GM08714 (cell line): ENCODE measurements around the gene KLHDC4.

Experiments
- H3K4me3 ChIP-seq: fragments of 200-500 bp; sonication (Bioruptor generic); 2 replicates; pipeline ENCODE4 v1.5.1; 2014; ENCODE audit warnings: mild to moderate bottlenecking, low read length, inconsistent platforms
- ZNF274 ChIP-seq: IDR thresholded peaks from 2 replicates; pipeline ENCODE4 v1.6.1; 2012; ENCODE audit warnings: mild to moderate bottlenecking, low read depth, low read length

The KLHDC4 gene

DNA sequence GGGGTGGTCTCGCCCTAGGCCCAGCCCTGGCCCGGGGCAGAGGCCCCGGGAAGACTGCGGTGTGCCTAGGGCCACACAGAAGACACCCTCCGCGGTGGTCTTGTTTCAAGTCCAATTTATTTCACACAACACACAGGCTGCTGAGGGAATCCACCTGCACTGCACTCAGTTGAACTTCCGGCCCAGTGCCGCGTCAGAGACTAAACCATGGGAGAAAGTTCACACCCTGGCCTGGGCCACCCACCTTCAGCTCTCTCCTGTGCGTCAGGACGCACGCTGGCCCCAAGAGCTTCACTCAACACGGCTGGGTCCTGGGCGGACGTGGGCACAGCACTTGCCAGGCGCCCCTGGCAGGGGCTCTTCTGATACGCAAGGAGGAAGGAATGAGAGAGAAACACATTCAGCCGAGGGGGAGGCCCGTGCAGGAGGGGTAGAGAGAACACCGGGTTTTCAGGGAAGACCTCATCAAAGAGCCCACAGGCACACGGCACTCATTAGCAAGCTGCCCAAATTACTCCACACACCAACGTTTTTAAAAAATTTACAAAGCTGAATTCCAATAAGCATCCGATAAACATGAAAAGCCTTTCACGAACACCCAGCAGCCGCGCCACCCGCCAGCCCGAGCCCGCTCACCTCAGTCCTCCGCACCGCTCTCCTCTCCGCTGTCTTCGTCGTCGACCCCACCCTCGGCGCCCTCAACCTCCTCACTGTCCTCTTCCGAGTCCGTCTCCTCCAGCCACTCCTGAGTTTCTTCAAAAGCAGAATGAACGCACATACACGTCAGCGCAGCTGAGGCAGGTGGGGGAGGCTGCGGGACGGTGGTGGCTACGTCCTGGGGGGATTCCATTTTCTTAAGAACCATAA is 57.8 kb downstream of the KLHDC4 start:
- no peak overlapping the region for H3K4me3 ChIP-seq
- no peak for TF ChIP-seq ZNF274

DNA sequence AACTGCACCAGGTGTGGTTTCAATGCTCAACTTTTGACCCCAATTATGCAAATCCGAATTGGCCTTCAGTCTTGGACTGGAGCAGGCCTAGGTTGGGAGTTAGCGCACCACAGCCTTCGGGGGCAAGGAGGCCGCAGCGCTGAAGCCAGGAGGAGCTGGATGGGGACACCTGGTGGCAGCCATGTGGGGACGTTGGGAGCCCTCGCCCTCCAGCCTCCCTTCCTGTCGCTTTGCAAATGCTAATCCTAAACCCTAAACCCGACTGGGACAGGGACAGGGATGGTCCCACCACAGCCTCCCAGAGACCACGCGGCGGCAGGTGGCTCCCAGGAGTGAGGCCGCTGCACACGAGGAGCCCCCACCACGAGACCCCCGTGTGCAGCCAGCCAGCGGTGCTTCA is 58.7 kb downstream of the KLHDC4 start:
- H3K4me3 ChIP-seq: no peak overlapping the region
- TF ChIP-seq ZNF274: no peak

DNA sequence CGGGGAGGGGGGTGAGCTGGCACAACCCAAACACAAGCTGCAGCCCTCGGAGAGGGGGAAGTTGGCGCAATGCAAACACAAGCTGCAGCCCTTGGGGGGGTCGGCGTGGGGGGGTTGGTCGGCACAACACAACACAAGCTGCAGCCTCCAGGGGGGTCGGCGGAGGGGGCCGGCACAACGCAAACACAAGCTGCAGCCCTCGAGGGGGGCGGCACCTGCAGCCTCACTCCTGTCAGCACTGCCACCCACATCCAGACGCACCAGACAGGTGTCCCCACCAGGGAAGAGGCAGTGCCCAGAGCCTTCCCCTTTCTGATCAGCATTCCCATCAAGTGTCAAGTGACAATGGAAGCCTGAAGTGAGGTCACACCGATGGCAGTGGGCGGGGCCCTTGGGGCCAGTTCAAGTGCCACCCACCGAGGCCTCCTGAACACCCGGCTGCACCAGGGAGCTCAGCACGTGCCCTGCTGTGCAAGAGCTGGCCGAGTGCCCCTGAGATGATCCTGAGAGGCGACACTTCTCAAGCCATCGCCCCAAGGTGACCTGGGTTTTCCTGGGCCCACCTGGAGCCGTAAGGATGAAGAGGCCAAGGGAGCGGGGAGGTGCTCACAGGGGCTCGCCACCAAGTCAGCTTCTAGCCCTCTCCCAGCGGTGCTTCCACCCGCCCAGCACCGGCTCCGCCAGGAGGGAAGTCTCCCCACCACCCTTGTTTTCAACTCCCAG is 59.3 kb downstream of the KLHDC4 start:
- no peak for TF ChIP-seq ZNF274
- no peak overlapping the region for H3K4me3 ChIP-seq

GRCh38 chr16:87705771-87706277 is 60.0 kb downstream of the KLHDC4 start:
- TF ChIP-seq ZNF274: no peak

GRCh38 chr16:87704754-87705353 is 60.9 kb downstream of the KLHDC4 start:
- no peak for TF ChIP-seq ZNF274
- H3K4me3 ChIP-seq: no peak overlapping the region

More at GRCh38 chr16:87705771-87706277, 60.0 kb downstream of the KLHDC4 start:
- H3K4me3 ChIP-seq: no peak overlapping the region

GRCh38 chr16:87703835-87704375 is 61.9 kb downstream of the KLHDC4 start:
- H3K4me3 ChIP-seq: no peak overlapping the region
- no peak for TF ChIP-seq ZNF274

GRCh38 chr16:87703071-87703470 is 62.7 kb downstream of the KLHDC4 start:
- no peak overlapping the region for H3K4me3 ChIP-seq
- TF ChIP-seq ZNF274: no peak

- TF ChIP-seq ZNF274: no peak
Observed at GRCh38 chr16:87702325-87702811, 63.4 kb downstream of the KLHDC4 start.

GRCh38 chr16:87701505-87701921 is 64.3 kb downstream of the KLHDC4 start:
- no peak for TF ChIP-seq ZNF274
- no peak overlapping the region for H3K4me3 ChIP-seq

More at GRCh38 chr16:87702325-87702811, 63.4 kb downstream of the KLHDC4 start:
- H3K4me3 ChIP-seq: no peak overlapping the region; the same call in 1 of the 2 replicates

- TF ChIP-seq ZNF274: no peak
- no peak overlapping the region for H3K4me3 ChIP-seq
Observed at GRCh38 chr16:87701078-87701460, 64.7 kb downstream of the KLHDC4 start.

DNA sequence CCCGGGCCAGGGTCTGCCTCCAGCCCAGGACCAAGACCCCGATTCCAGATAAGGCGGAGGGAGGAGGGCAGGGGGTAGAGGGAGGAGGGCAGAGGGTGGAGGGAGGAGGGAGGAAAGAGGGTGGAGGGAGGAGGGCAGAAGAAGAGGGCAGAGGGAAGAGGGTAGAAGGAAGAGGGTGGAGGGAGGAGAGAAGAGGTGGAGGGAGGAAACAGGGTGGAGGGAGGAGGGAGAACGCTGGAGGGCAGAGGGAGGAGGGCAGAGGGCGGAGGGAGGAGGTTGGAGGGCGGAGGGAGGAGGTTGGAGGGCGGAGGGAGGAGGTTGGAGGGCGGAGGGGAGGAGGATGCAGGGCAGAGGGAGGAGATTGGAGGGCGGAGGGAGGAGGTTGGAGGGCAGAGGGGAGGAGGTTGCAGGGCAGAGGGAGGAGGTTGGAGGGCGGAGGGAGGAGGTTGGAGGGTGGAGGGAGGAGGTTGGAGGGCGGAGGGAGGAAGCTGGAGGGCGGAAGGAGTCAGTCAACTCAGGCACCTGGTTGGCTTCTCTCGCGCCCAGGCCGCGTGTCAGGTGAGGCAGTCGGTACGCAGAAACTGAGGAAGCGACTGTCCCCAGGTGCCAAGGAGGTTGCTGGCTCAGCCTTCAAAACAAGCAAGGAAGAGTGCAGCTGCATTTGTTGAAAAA is 65.2 kb downstream of the KLHDC4 start:
- no peak for TF ChIP-seq ZNF274
- no peak overlapping the region for H3K4me3 ChIP-seq

DNA sequence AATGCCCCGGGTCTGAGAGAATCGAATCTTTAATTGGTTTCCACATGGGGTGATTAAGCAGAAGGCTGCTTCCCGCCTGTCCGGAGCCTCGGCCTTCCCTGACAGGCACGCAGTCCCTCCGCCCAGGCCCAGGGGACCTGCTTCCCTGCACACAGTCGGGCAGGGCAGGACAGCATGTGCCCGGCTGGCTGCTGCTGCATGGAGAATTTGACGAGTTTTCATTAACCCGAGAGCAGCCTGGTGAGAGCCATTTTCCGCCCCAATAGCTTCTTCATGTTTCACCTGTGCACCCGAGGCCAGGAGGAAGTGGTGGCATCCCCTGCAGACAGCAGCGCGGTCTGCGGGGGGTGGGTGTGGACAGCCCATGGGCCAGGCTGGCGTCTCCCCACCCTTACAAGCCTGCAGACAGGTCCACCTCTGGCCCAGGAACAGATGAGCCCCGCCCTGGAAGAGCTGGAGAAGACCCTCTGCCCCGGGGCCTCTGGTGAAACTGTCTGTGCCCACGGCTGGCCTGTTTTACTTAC is 67.0 kb downstream of the KLHDC4 start:
- TF ChIP-seq ZNF274: no peak
- no peak overlapping the region for H3K4me3 ChIP-seq

- H3K4me3 ChIP-seq: no peak overlapping the region
- no peak for TF ChIP-seq ZNF274
Observed at GRCh38 chr16:87698241-87698640, 67.5 kb downstream of the KLHDC4 start.

DNA sequence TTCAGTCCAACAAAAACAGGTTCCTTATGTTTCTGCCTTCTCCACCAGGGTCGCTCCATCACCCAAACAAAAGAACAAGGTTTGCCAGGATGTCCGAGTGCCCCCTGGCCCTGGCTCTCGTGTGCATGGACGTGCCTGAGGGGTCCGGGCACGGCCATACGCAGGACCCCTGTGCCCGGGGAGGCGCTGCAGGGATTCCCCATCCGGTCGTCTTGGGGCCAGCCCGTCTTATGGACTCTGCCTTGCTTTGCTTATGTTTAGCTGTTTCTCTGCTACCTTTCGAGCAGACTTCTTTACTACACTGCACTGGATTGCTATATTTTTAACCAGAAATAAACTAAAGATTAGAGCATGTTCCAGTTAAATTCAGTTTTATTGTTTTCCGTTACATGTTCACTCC is 68.0 kb downstream of the KLHDC4 start:
- no peak overlapping the region for H3K4me3 ChIP-seq
- TF ChIP-seq ZNF274: no peak
